GM18520 (cell line): ENCODE data around the gene PRELP.
"Not testable (repeated sequence)": the region's sequence is repeated elsewhere in the genome, so short reads cannot be mapped to it uniquely, and the experiment has no call there.

ENCODE experiments used
- ATAC-seq: cut with Tn5 transposase; IDR thresholded peaks from one replicate; pipeline ENCODE4 v1.9.1; 2021; ENCODE audit not compliant: unreplicated experiment

Gene PRELP

GRCh38 chr1:203453016-203453415 lies 22.6 kb upstream of the PRELP start:
- no peak for ATAC-seq

- no peak for ATAC-seq
Observed at GRCh38 chr1:203453616-203454015, 22.0 kb upstream of the PRELP start.

DNA sequence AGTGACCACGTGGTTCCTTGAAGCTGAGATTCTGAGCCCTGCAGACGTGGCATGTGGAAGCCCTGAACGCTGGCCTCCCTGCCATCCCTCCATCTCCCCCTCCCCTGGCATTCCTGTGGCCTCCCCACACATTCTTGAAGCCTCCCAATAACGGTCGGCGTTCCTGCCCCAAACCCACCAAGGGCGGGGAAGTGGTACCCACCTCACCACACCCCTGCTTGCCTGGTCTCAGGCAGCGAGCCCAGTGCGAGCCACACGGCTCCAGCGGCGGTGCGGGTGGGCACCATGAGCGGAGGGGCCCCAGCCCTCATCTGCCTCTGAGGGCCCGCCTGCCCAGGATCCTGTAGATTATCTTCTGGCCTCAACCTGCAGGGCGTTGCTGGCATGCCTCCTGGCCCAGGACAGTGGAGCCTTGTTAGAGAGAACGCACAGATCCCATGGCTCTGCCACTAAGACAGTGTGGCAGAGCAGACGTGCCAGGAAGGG lies 20.6 kb upstream of the PRELP start:
- no peak for ATAC-seq

GRCh38 chr1:203455706-203456105 lies 19.9 kb upstream of the PRELP start:
- no peak for ATAC-seq

DNA sequence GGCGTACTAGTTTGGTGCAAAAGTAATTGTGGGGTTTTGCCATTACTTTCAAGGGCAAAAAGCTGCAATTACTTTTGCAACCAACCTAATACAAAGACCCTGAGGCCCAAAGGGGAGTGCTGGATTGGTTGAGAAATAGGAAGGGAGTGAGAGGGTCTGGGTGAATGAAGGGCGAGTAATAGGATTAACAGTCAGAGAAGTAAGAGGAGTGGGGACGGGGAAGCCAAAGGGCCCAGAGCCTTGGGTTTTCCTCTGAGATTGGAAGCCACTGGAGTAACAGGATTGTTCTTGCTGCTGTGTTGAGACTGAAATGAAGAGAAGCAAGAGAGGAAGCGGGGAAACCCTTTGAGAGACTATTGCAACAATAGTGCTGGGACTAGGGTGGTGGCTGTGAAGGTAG lies 19.0 kb upstream of the PRELP start:
- ATAC-seq = no peak

GRCh38 chr1:203458078-203458477 lies 17.5 kb upstream of the PRELP start:
- no peak for ATAC-seq

DNA sequence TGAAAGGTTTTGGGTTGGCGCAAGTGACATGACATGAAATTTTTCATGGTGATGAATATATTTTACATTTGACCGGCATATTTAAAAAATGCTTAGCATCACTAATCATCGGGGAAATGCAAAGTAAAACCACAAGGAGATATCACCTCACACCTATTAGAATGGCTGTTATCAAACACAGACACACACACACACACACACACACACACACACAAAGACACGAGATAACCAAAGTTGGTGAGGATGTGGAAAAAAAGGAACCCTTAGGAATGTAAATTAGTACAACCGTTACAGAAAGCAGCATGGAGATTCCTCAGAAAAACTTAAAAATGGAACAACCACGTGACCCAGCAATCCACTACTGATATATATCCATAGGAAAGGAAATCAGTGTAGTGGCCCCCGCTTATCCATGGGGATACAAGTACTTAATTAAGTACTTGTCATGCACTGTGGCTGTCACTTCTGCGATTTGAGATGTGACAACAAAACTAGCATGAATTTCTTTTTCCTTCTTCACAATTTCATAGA lies 15.9 kb upstream of the PRELP start:
- ATAC-seq = no peak

- ATAC-seq = no peak
Observed at GRCh38 chr1:203461717-203462116, 13.9 kb upstream of the PRELP start.

DNA sequence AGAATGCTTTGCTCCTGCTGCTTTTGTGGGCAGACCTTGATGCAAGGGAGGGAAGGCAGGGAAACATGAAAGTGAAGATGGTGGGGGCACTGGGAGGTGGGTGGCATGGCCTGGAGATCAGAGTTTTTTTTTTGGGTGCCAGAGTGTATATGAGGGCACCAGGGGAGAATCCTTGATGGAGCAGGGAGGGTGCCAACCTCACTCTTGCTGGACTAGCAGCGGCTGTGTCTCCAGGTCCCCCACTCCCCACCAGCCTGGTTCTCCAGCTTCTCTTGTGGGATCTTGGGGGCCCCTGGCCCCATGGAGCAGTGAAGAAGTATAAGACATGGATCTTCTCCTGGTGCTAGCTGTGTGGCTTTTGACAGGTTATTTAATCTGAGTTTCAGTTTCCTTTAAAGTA lies 13.5 kb upstream of the PRELP start:
- ATAC-seq = no peak

GRCh38 chr1:203462878-203463277 lies 12.7 kb upstream of the PRELP start:
- no peak for ATAC-seq

- no peak for ATAC-seq
Observed at GRCh38 chr1:203463469-203464062, 12.0 kb upstream of the PRELP start.

DNA sequence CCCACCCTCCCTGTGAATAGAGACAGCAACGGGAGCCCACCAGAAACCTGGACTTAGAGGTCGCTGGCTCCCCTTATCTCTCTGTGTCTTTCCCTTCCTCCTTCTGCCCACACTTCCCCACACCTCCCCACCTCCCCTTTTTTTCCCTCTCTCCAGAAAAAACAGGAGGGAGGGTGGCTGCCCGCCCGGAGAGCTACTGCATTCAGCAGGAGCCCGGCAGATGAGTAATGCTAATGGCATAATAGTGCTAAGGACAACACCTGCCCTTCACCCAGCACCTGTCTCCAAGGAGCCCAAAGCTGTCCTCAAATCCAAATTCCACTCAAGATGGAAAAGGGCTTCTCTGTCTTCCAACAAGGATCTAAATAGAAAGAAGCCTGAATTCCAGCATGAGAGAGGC lies 11.4 kb upstream of the PRELP start:
- ATAC-seq = no peak

GRCh38 chr1:203464743-203465142 lies 10.9 kb upstream of the PRELP start:
- ATAC-seq = no peak

DNA sequence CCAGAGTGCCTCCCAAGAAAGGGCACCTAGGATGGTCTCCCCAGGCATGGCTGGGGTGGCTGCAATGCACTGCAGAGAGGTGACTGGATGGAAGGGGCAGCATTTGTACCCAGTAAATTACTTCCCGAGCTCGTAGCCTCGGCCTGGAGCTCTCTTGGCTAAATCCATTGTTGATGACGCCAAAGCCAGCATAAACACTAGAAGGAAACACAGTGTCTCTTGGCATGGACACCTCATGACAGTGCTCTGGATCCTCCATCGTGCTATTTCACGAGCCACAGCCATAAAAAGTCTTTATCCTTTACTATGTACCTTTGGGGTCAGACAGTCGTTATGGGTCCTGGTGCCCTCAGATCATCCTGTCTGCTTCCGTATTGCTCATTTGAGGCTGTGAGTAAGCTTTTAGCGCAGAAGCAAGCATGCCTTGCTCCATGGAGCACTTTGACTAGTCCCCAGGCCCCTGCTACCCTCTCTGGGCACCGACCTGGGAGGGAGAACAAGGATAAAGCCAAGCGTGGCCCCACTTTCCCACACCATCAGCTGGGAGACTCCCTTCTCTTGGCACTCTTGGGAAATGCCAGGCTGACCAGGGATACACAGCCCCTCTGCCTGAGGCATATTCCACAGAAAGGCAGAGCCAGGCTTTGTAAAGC lies 10.3 kb upstream of the PRELP start:
- ATAC-seq = no peak

- no peak for ATAC-seq
Observed at GRCh38 chr1:203465948-203466347, 9.7 kb upstream of the PRELP start.

GRCh38 chr1:203466906-203467549 lies 8.6 kb upstream of the PRELP start:
- ATAC-seq = not testable (repeated sequence)

- no peak for ATAC-seq
Observed at GRCh38 chr1:203467550-203467921, 8.1 kb upstream of the PRELP start.

DNA sequence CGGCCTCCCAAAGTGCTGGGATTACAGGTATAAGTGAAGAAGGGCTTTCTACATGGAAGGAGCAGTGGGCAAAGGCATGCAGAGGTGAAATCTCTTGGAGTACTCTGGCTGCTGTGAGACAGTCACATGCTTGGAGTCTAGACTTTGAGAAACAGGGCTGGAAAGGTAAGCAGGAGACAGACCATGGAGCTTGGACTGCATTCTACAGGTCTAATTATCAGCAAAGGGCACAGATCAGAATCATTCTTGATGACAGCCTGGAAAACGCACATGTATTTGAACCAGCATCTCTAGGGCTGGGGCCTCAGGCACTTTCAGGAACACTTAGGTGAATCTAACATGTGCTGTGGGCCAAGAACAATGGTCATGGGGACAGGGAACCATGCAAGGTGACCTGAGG lies 7.3 kb upstream of the PRELP start:
- no peak for ATAC-seq

DNA sequence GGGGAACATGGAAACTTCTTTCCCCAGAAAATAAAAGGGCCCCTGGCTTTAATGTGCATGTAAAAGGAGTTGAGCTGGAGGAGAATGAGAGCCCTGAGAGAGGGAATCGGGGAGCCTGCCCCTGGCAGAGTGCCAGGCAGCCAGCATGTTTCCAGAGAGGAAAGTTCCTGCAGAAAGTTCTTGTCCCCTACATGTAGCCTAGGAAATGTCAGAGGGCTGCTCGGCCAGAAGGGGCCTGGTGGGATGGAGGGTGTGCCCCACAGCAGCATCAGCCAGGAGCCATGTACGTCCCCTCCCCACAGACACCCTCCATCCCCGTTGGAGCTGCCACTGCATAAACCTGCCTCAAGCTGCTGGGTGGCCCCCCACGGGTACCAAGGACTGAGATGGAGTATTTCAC lies 5.4 kb upstream of the PRELP start:
- no peak for ATAC-seq

GRCh38 chr1:203471841-203472240 lies 3.8 kb upstream of the PRELP start:
- ATAC-seq = no peak

- ATAC-seq = no peak
Observed at GRCh38 chr1:203473281-203473680, 2.3 kb upstream of the PRELP start.

DNA sequence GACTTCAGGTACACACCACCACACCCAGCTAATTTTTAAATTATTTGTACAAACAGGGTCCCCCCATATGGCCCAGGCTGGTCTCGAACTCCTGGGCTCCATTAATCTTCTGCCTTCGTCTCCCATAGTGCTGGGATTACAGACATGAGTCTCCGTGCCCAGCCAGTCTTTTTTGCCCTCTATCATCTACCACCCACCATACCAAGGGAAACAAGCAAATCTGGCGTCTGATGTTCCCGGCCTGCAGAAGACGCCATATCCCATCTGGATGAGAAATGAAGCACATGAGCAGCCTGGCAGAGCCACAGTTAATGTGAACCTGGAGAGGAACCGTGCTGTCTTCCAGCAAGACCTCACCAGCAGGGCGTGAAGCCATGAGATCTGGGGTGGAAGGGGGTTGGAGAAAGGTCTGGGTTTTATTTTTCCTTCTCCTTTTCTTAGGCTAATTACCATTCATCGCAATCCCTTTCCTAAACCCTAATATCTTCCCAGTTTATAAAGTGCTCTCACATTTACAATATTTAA lies 1.8 kb upstream of the PRELP start:
- ATAC-seq = no peak
